ENCODE results near the gene PLCD1. TPM values are rescaled to one million over a fixed set of nuclear protein-coding genes. Genes with fewer than 3 reads are reported as not detected.
A peak's percentile ranks its signal among the peaks of the same experiment; 100 is the strongest.
"Not testable (repeated sequence)": the region's sequence is repeated elsewhere in the genome, so short reads cannot be mapped to it uniquely, and the experiment has no call there.

The PLCD1 gene
- total RNA-seq, 1 donor from 2014 or later = 32.2 TPM

- Histone ChIP-seq H3K27ac (no peak overlapping the region), H3K4me1 (peaks cover 3% of the 10 kb centered on the region), H3K9me3 (no peaks in the 10 kb centered on the region), H3K36me3 (no peaks in the 10 kb centered on the region), H3K4me3 (no peak overlapping the region), H3K27me3 (no peaks in the 10 kb centered on the region)
- TF ChIP-seq CTCF (IDR thresholded peaks at IDR 0.05) = no peak
- no peak for DNase-seq
- intact Hi-C loops (cut with DNase I) = no loop called here
- ATAC-seq = no peak
Observed at GRCh38 chr3:38036286-38036685, 6.8 kb upstream of the PLCD1 start.

- H3K4me1 ChIP-seq = peaks cover 19% of the 10 kb centered on the region
- H3K27ac ChIP-seq; intact Hi-C loops (cut with DNase I); ATAC-seq; H3K9me3 ChIP-seq; H3K27me3 ChIP-seq; H3K4me3 ChIP-seq; H3K36me3 ChIP-seq: not testable (repeated sequence)
- peak; percentile 25 for DNase-seq
Observed at GRCh38 chr3:38034335-38034734, 4.9 kb upstream of the PLCD1 start.

GRCh38 chr3:38033586-38033985, 4.1 kb upstream of the PLCD1 start:
- H3K4me3 ChIP-seq; intact Hi-C loops (cut with DNase I); H3K36me3 ChIP-seq; H3K9me3 ChIP-seq; H3K27ac ChIP-seq; ATAC-seq; H3K27me3 ChIP-seq; DNase-seq: not testable (repeated sequence)
- peaks cover 19% of the 10 kb centered on the region for H3K4me1 ChIP-seq

GRCh38 chr3:38032328-38032865, 3.0 kb upstream of the PLCD1 start:
- Histone ChIP-seq H3K36me3 (no peaks in the 10 kb centered on the region), H3K27ac (no peak overlapping the region), H3K27me3 (no peaks in the 10 kb centered on the region), H3K9me3 (no peaks in the 10 kb centered on the region), H3K4me1 (peaks cover 19% of the 10 kb centered on the region), H3K4me3 (no peak overlapping the region)
- ATAC-seq (no peak), DNase-seq (peak; percentile 37)
- intact Hi-C loops (cut with DNase I) = no loop called here
- TF ChIP-seq CTCF (IDR thresholded peaks at IDR 0.05) = no peak

GRCh38 chr3:38031022-38031994, 1.9 kb upstream of the PLCD1 start:
- Histone ChIP-seq H3K4me1 (peaks cover 19% of the 10 kb centered on the region), H3K4me3 (no peak overlapping the region), H3K27me3 (no peaks in the 10 kb centered on the region), H3K27ac (peak overlapping the region; percentile 91), H3K36me3 (no peaks in the 10 kb centered on the region), H3K9me3 (no peaks in the 10 kb centered on the region)
- DNase-seq (peak; percentile 89), ATAC-seq (peak; percentile 78)
- intact Hi-C loops (cut with DNase I) = no loop called here
- no peak for TF ChIP-seq CTCF (IDR thresholded peaks at IDR 0.05)

- ATAC-seq = no peak
- H3K36me3 ChIP-seq = no peaks in the 10 kb centered on the region
- intact Hi-C loops (cut with DNase I) = no loop called here
- H3K4me1 ChIP-seq = peaks cover 28% of the 10 kb centered on the region
- peak overlapping the region; percentile 91 for H3K27ac ChIP-seq
- H3K27me3 ChIP-seq = no peaks in the 10 kb centered on the region
- peak overlapping the region; percentile 83 for H3K4me3 ChIP-seq
- TF ChIP-seq CTCF (IDR thresholded peaks at IDR 0.05) = no peak
- peak; percentile 64 for DNase-seq
- no peaks in the 10 kb centered on the region for H3K9me3 ChIP-seq
Observed at GRCh38 chr3:38030126-38031021, 932 bp upstream of the PLCD1 start.
